ENCODE results near the gene TK2.

- no peak for TF ChIP-seq CTCF (conservative IDR thresholded peaks at IDR 0.05; ENCODE audit: low read length)
- no peak for TF ChIP-seq EZH2phosphoT487 (IDR thresholded peaks at IDR 0.05; ENCODE audit: borderline replicate concordance)
Observed at GRCh38 chr16:66476328-66477027, 73.4 kb downstream of the TK2 start.

All from Loucy (cell line).